ENCODE results near the gene VSTM4. TPM values are rescaled to one million over a fixed set of nuclear protein-coding genes. Genes with fewer than 3 reads are reported as not detected.

VSTM4 gene
- total and polyA plus RNA-seq, 9 of the 15 experiments (the other 6 are each of a cell fraction or from before 2014, with no cell fraction given) = 1.0 to 7.9 (median 3.0) TPM

- TF ChIP-seq, protein P1, sequence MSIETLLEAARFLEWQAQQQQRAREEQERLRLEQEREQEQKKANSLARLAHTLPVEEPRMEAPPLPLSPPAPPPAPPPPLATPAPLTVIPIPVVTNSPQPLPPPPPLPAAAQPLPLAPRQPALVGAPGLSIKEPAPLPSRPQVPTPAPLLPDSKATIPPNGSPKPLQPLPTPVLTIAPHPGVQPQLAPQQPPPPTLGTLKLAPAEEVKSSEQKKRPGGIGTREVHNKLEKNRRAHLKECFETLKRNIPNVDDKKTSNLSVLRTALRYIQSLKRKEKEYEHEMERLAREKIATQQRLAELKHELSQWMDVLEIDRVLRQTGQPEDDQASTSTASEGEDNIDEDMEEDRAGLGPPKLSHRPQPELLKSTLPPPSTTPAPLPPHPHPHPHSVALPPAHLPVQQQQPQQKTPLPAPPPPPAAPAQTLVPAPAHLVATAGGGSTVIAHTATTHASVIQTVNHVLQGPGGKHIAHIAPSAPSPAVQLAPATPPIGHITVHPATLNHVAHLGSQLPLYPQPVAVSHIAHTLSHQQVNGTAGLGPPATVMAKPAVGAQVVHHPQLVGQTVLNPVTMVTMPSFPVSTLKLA (conservative IDR thresholded peaks at IDR 0.05) = peak; percentile 45 to 70
- TF ChIP-seq TAL1 (IDR thresholded peaks at IDR 0.05) (peak; percentile 83), ZNF324 (CRISPR knock-in tag; IDR thresholded peaks at IDR 0.05) (0 out of 2 replicates have a peak, but pooled peaks have one; percentile 17), FOSL1 (tag; conservative IDR thresholded peaks at IDR 0.05) (peak; percentile 92), AFF4 (CRISPR knock-in tag; IDR thresholded peaks at IDR 0.05) (0 out of 2 replicates have a peak, but pooled peaks have one; percentile 53), ATF7 (IDR thresholded peaks at IDR 0.05) (peak; percentile 74), ZNF668 (CRISPR knock-in tag; IDR thresholded peaks at IDR 0.05) (peak; percentile 39; the same call in 1 of the 2 replicates), KDM5B (IDR thresholded peaks at IDR 0.05; ENCODE audit: insufficient replicate concordance, low read depth, low read length) (no peak), TFAM (CRISPR knock-in tag; conservative IDR thresholded peaks at IDR 0.05) (no peak), TBL1XR1 (IDR thresholded peaks at IDR 0.05; ENCODE audit: low read length in 2 of 2) (peak in 1 of 2 experiments; percentile 75; a peak in 2 of 4 replicates), CEBPG (CRISPR knock-in tag; IDR thresholded peaks at IDR 0.05) (peak; percentile 90), CEBPG (tag; conservative IDR thresholded peaks at IDR 0.05 in 1 of 2, IDR thresholded peaks at IDR 0.05 in 1 of 2) (peak; percentile 62 to 67; a peak in 3 of 4 replicates), EWSR1 (IDR thresholded peaks at IDR 0.05; ENCODE audit: borderline replicate concordance, low read depth, partially characterized antibody) (no peak), ARID1B (IDR thresholded peaks at IDR 0.05) (peak; percentile 96), HDAC2 (IDR thresholded peaks at IDR 0.05) (peak; percentile 91), FOXP1 (CRISPR knock-in tag; IDR thresholded peaks at IDR 0.05) (no peak; the same call in 1 of the 2 replicates), MCM7 (IDR thresholded peaks at IDR 0.05) (no peak), ZC3H4 (CRISPR knock-in tag; IDR thresholded peaks at IDR 0.05; ENCODE audit: borderline replicate concordance) (no peak), ZNF311 (CRISPR knock-in tag; IDR thresholded peaks at IDR 0.05) (no peak)
- TF ChIP-seq, protein P2, sequence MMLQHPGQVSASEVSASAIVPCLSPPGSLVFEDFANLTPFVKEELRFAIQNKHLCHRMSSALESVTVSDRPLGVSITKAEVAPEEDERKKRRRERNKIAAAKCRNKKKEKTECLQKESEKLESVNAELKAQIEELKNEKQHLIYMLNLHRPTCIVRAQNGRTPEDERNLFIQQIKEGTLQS (IDR thresholded peaks at IDR 0.05) = peak; percentile 73
- TF ChIP-seq, protein P2 (CRISPR knock-in tag; conservative IDR thresholded peaks at IDR 0.05) = 0 out of 2 replicates have a peak, but pooled peaks have one; percentile 38
- TF ChIP-seq, protein P3, sequence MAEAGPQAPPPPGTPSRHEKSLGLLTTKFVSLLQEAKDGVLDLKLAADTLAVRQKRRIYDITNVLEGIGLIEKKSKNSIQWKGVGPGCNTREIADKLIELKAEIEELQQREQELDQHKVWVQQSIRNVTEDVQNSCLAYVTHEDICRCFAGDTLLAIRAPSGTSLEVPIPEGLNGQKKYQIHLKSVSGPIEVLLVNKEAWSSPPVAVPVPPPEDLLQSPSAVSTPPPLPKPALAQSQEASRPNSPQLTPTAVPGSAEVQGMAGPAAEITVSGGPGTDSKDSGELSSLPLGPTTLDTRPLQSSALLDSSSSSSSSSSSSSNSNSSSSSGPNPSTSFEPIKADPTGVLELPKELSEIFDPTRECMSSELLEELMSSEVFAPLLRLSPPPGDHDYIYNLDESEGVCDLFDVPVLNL (CRISPR knock-in tag; IDR thresholded peaks at IDR 0.05; ENCODE audit: low read depth) = no peak
These were observed 46.2 kb upstream of the VSTM4 start (continued) for GRCh38 chr10:49161411-49161997.
